Measurements from ENCODE around the gene MT3.

DNA sequence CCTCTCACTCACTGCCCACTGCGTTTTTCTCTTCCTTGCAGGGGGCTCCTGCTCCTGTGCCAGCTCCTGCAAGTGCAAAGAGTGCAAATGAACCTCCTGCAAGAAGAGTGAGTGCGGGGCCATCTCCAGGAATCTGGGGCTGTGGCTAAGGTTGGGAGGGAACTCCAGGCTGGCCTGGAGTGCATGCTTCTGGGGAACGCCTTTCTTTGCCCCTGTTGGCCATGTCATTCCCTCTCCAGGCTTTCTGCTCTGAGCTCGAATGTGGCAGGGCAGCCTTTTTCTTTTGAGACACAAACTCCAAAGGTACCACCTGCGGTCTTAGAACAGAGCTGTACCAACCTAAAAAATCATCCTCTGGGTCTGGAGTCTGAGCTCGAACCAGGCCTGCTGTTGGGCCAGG, 28.8 kb downstream of the MT3 start:
- TF ChIP-seq CTCF (IDR thresholded peaks at IDR 0.05), result no peak
- TF ChIP-seq POLR2A (IDR thresholded peaks at IDR 0.05), result no peak
